ENCODE results near the gene AKIRIN1.

DNA sequence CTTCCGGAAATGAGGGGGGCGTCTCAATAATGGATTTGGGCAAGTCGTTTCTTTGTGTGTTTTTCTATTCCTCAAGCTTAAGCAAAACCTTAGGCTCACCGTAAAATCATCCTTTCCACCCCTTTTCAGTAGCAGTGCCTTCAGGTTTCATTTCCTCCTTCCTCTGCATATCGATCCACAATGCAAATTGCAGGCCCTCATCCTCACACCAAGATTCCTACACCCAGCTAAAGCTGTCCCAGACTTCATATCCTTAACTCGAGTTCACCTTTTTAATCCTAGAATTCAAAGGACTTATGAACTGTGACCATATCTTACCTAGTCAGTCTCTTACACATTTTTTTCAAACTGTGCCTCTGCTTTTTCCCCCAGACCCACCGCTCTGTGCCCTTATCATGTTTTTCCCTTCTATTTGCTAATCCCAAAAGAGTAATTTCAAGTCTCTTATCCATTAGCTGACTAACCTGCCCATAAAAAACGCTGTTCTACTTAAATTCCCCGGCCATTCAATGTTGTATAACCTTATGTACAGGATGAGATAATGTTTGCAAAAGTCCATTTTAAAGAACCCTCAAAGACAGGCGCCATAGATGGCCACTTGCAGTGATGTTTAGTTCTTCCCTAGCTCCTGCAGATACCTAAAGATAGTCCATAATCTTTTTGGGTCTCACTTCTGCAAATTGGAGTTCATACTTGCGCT lies 1.5 kb downstream of the AKIRIN1 start:
- TF ChIP-seq POLR2A (IDR thresholded peaks at IDR 0.05; ENCODE audit: low read depth) (no peak), EP300 (IDR thresholded peaks at IDR 0.05) (no peak)
- TF ChIP-seq, protein P1, sequence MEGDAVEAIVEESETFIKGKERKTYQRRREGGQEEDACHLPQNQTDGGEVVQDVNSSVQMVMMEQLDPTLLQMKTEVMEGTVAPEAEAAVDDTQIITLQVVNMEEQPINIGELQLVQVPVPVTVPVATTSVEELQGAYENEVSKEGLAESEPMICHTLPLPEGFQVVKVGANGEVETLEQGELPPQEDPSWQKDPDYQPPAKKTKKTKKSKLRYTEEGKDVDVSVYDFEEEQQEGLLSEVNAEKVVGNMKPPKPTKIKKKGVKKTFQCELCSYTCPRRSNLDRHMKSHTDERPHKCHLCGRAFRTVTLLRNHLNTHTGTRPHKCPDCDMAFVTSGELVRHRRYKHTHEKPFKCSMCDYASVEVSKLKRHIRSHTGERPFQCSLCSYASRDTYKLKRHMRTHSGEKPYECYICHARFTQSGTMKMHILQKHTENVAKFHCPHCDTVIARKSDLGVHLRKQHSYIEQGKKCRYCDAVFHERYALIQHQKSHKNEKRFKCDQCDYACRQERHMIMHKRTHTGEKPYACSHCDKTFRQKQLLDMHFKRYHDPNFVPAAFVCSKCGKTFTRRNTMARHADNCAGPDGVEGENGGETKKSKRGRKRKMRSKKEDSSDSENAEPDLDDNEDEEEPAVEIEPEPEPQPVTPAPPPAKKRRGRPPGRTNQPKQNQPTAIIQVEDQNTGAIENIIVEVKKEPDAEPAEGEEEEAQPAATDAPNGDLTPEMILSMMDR (IDR thresholded peaks at IDR 0.05), result no peak
